ENCODE data around the gene KRT10.
"Not testable (repeated sequence)": the region's sequence is repeated elsewhere in the genome, so short reads cannot be mapped to it uniquely, and the experiment has no call there.

The KRT10 gene

GRCh38 chr17:40839194-40839593, 16.8 kb upstream of the KRT10 start:
- no peak overlapping the region for H3K4me3 ChIP-seq (ENCODE audit: low read depth, low read length)
- DNase-seq (ENCODE audit: low read depth): no peak

GRCh38 chr17:40836020-40836419, 13.6 kb upstream of the KRT10 start:
- no peak overlapping the region for H3K4me3 ChIP-seq (ENCODE audit: low read depth, low read length)
- no peak for DNase-seq (ENCODE audit: low read depth)

DNA sequence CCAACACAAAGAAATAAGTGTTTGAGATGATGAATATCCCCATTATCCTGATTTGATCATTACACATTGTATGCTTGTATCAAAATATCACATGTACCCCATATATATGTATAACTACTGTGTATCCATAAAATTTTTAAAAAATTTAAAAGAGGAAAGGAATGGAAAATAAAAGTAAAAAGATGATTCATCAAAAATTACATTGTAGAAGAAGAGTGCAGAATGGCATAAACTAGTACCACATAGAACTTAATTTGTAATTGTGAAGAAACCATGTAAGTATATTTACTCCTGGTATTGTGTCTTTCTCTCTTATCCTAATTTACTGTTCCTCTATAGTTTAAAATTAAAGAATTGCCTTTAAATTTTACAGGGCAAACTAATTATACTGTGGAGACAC, 11.5 kb upstream of the KRT10 start:
- no peak for DNase-seq (ENCODE audit: low read depth)
- no peak overlapping the region for H3K4me3 ChIP-seq (ENCODE audit: low read depth, low read length)

GRCh38 chr17:40832840-40833239, 10.4 kb upstream of the KRT10 start:
- H3K4me3 ChIP-seq (ENCODE audit: low read depth, low read length): no peak overlapping the region
- no peak for DNase-seq (ENCODE audit: low read depth)

- no peak for DNase-seq (ENCODE audit: low read depth)
Measured at GRCh38 chr17:40830085-40830776, 7.8 kb upstream of the KRT10 start.

DNA sequence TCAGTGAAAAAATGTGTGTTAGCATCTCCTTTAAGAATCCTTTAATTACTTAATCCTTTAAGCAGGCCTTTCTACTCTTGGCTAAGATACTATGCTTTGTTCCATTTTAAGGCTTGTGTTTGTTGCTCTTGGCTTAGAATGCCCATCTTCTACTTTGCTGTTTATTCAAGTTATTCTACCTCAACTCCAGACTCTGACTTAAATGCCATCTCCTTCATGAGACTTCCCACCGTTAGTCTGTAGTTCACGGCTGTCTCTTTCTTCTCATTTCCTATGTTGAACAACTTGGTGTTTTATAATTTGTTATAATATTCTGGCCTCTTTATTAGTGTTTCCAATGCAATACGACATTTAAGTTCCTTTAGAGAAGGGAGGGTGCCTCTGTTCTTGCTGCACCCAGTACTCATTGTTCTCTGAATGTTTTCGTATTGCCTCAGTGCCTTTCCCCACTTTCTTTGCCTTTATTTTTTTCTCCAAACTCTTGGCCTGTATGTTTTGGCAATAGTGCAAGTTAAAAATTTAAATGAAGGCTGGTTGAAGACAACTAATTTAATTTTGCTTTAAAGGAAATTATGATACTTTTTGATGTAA, 6.1 kb upstream of the KRT10 start:
- DNase-seq (ENCODE audit: low read depth): no peak
- H3K4me3 ChIP-seq (ENCODE audit: low read depth, low read length): no peak overlapping the region

More at GRCh38 chr17:40830085-40830776, 7.8 kb upstream of the KRT10 start:
- no peak overlapping the region for H3K4me3 ChIP-seq (ENCODE audit: low read depth, low read length)

GRCh38 chr17:40827746-40828453, 5.5 kb upstream of the KRT10 start:
- no peak overlapping the region for H3K4me3 ChIP-seq (ENCODE audit: low read depth, low read length)
- DNase-seq (ENCODE audit: low read depth): peak; percentile 61

- DNase-seq (ENCODE audit: low read depth): no peak
- H3K4me3 ChIP-seq (ENCODE audit: low read depth, low read length): no peak overlapping the region
Measured at GRCh38 chr17:40825599-40825998, 3.2 kb upstream of the KRT10 start.

- H3K4me3 ChIP-seq (ENCODE audit: low read depth, low read length): no peak overlapping the region
- no peak for DNase-seq (ENCODE audit: low read depth)
Measured at GRCh38 chr17:40824015-40824832, 1.8 kb upstream of the KRT10 start.

DNA sequence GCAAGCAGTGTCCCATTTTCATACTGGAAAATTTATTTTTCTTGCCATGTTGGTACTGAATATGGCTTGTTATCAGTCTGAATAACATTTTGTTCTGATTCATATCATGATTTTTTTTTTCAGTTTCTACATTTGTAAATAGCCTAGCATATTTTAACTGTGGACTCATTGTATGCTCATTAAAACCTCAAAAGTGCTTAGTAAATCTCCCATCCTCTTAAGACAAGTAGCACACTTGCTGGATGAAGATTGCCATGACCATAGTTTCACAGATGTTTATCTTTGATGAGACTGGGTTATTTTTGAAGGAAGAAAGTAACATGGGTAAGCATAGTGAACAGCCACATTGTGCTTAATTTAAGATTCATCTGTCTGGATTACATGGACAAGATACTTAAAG, 878 bp downstream of the KRT10 start:
- DNase-seq (ENCODE audit: low read depth): no peak
- H3K4me3 ChIP-seq (ENCODE audit: low read depth, low read length): no peak overlapping the region

GRCh38 chr17:40820228-40820838, 2.1 kb downstream of the KRT10 start:
- no peak for DNase-seq (ENCODE audit: low read depth)

DNA sequence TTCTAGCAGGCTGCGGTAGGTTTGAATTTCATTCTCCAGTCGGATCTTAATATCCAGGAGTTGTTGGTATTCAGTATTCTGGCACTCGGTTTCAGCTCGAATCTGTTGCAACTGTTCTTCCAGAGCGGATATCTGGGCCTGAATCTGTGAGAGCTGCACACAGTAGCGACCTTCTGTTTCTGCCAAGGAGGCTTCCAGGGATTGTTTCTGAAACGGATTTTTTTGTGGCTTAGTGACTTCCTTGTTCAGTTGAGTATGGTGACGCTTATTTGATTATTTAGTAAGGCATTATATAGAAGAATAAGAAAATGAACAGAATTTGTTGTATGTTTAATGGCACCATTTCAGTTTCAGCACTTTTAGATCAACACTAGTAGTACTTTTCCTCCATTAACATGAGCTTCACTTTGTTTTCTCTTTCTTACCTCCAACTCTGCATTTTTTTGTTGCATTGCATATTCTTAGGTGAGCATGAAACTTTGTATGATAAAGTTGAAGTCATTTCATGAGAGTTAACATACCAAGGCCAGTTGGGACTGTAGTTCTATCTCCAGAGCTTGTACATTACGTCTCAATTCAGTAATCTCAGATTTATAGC, 2.8 kb downstream of the KRT10 start:
- peak overlapping the region; percentile 65 for H3K4me3 ChIP-seq (ENCODE audit: low read depth, low read length)
- DNase-seq (ENCODE audit: low read depth): no peak

More at GRCh38 chr17:40820228-40820838, 2.1 kb downstream of the KRT10 start:
- H3K4me3 ChIP-seq (ENCODE audit: low read depth, low read length): no peak overlapping the region

- peak overlapping the region; percentile 70 for H3K4me3 ChIP-seq (ENCODE audit: low read depth, low read length)
- no peak for DNase-seq (ENCODE audit: low read depth)
Measured at GRCh38 chr17:40818733-40819527, 3.5 kb downstream of the KRT10 start.

GRCh38 chr17:40818343-40818732, 4.1 kb downstream of the KRT10 start:
- H3K4me3 ChIP-seq (ENCODE audit: low read depth, low read length): peak overlapping the region; percentile 70
- no peak for DNase-seq (ENCODE audit: low read depth)

GRCh38 chr17:40817103-40817682, 5.2 kb downstream of the KRT10 start:
- no peak for DNase-seq (ENCODE audit: low read depth)

DNA sequence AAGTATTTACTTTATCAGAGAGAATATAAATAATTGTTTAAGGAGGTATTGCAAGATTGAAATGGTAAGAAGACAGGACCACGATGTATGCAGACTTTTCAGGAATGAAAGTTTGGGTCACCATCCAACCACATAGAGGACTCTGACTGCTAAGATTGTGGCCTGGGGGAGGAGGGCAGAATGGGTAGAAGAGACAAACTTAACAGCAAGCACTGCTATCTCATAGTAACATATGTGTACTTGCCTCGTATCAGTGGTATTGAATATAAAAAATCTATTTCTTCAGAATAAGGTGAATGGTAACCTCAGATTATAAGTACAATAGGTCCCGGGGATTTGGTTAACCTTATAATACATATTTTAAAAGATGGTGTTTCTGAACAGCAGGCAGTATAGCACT, 5.8 kb downstream of the KRT10 start:
- DNase-seq (ENCODE audit: low read depth): no peak
- H3K4me3 ChIP-seq (ENCODE audit: low read depth, low read length): no peak overlapping the region

More at GRCh38 chr17:40817103-40817682, 5.2 kb downstream of the KRT10 start:
- H3K4me3 ChIP-seq (ENCODE audit: low read depth, low read length): no peak overlapping the region

GRCh38 chr17:40815381-40815780, 7.0 kb downstream of the KRT10 start:
- no peak for DNase-seq (ENCODE audit: low read depth)
- no peak overlapping the region for H3K4me3 ChIP-seq (ENCODE audit: low read depth, low read length)

DNA sequence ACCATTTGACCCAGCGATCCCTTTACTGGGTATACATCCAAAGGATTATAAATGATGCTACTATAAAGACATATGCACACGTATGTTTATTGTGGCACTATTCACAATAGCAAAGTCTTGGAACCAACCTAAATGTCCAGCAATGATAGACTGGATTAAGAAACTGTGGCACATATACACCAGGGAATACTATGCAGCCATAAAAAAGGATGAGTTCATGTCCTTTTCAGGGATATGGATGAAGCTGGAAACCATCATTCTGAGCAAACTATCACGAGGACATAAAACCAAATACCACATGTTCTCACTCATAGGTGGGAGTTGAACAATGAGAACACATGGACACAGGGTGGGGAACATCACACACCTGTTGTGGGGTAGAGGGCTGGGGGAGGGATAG, 7.8 kb downstream of the KRT10 start:
- H3K4me3 ChIP-seq (ENCODE audit: low read depth, low read length); DNase-seq (ENCODE audit: low read depth): not testable (repeated sequence)

Data from skeletal muscle cell (primary cell).